Right lobe of liver (tissue), 6 donors: ENCODE data around the gene DLST. TPM values are rescaled to one million over a fixed set of nuclear protein-coding genes. Genes with fewer than 3 reads are reported as not detected.

ENCODE experiments used
- ATAC-seq, 4 donors: fragments of 200-7000 bp; cut with Tn5 transposase; one replicate each; pipeline ENCODE4 v1.9.1; 2020; ENCODE audit warnings: mild to moderate bottlenecking in 4 of 4, moderate library complexity in 4 of 4
- DNase-seq, 3 donors: peaks; one replicate each; pipeline ENCODE4 v3.0.0-alpha.2; 2020
- H3K27ac ChIP-seq, 3 donors: fragments of 200-600 bp; one replicate each; pipeline ENCODE4 v1.8.0; 2022
- H3K27me3 ChIP-seq, 2 donors: fragments of 200-600 bp; one replicate each; pipeline ENCODE4 v1.8.0; 2022
- H3K36me3 ChIP-seq, 4 donors: fragments of 200-600 bp; sonication (generic) in 1 of 4; one replicate each; pipeline versions ENCODE4 v1.5.1 to v1.8.0; 2017 to 2022; ENCODE audit warnings: control low read depth in 1 of 4
- H3K4me1 ChIP-seq, 4 donors: fragments of 200-600 bp; sonication (generic) in 1 of 4; one replicate each; pipeline versions ENCODE4 v1.5.1 to v1.8.0; 2017 to 2022; ENCODE audit warnings: control low read depth in 1 of 4
- H3K4me3 ChIP-seq, 3 donors: fragments of 200-600 bp; one replicate each; pipeline ENCODE4 v1.8.0; 2022
- H3K9me3 ChIP-seq, 4 donors: fragments of 200-600 bp; sonication (generic) in 1 of 4; one replicate each; pipeline versions ENCODE4 v1.5.1 to v1.8.0; 2017 to 2022; ENCODE audit warnings: control low read depth in 1 of 4
- POLR2A ChIP-seq: fragments of 450-650 bp; IDR thresholded peaks from one replicate; pipeline ENCODE4 v1.6.1; 2017; ENCODE audit warnings: antibody characterized with exemption, mild to moderate bottlenecking
- WGBS: methylation state at CpG from one replicate; pipeline ENCODE4 v1.1.6; 2018; ENCODE audit warnings: low coverage, low lambda C conversion rate; ENCODE audit not compliant: insufficient coverage; ENCODE audit errors: missing lambda C conversion rate; 5-methylcytosine and 5-hydroxymethylcytosine counted together
- intact Hi-C, 2 donors: fragments of 100-400 bp; cut with DNase I; formaldehyde crosslinking; loops; one replicate each; pipeline versions ENCODE4 v1.11.2 to v1.14.1; 2022
- total RNA-seq, 6 experiments: library from RNA; depleted of rRNA in 2 of 6; stranded (reverse); fragments of >200 nt in 2 of 6; fragmentation: NEBNext Ultra II Directional in 3 of 6; extraction: Animal tissue kit (Norgen Biotek cat#: 25700) in 3 of 6; gene quantifications; one replicate each; pipeline versions ENCODE4 v1.1.0 to v1.2.4, GENCODE V29; 2016 to 2023
- TF ChIP-seq, protein P1 (sequence below), 4 donors: fragments of 200-600 bp in 3 of 4; fragments of 450-650 bp in 1 of 4; IDR thresholded peaks; one replicate each; pipeline versions ENCODE4 v1.5.1 to v1.8.0; 2016 to 2022; ENCODE audit warnings: antibody characterized with exemption in 4 of 4, mild to moderate bottlenecking in 2 of 4
- donor health status: DM: no; HTN: yes; CAD: no.
- donor health status: DM: no; HTN: no; CAD: no.
- donor health status: DM: no; HTN: no; CAD: no.
- donor health status: DM: no; HTN: yes; CAD: no.
- donor health status: DM: no; HTN: yes; CAD: no.

DLST gene
- total RNA-seq, 6 experiments from 2014 or later: 63.8 to 112 (median 68.8) TPM

DNA sequence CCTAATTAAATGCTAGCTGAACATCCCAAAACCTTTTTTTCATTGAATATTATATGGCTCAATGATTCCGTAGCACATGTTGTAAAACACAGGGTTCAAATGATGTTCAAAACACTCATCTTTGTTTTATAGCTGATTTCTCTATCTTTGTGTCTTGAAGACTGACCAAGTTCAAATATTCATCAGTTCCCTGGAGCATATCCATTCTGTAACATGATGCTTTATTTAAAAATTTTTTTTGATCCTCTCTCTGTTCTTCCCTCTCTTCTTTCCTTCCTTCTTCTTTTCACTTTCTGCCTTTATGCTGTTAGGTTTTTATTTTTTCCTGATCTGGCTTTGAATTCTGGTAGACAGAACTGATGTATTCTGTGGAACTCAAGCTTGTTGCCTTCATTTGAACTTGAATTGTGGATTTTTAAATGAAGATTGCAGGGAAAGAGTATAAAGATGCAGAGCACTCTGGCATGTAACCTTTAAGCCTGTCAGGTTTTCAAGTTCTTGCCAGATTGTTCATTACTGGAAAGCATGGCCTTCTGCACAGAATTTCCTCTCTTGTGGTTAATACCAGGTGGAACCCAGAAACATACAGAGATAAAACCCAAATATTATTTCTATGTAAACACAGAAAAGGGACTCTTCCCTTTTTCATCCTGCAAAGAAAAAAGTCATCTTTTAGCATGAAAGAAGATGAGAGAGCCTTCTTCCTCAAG is 45.3 kb upstream of the DLST start:
- peaks cover 0 to 13% (median 0%) of the 10 kb centered on the region in 4 donors for H3K36me3 ChIP-seq
- H3K27me3 ChIP-seq: no peaks in the 10 kb centered on the region
- H3K9me3 ChIP-seq: no peaks in the 10 kb centered on the region
- WGBS: 93% methylated on average over 1 of the region's 1 CpG
- no peak for ATAC-seq
- DNase-seq: no peak
- TF ChIP-seq POLR2A: no peak
- TF ChIP-seq, protein P1, sequence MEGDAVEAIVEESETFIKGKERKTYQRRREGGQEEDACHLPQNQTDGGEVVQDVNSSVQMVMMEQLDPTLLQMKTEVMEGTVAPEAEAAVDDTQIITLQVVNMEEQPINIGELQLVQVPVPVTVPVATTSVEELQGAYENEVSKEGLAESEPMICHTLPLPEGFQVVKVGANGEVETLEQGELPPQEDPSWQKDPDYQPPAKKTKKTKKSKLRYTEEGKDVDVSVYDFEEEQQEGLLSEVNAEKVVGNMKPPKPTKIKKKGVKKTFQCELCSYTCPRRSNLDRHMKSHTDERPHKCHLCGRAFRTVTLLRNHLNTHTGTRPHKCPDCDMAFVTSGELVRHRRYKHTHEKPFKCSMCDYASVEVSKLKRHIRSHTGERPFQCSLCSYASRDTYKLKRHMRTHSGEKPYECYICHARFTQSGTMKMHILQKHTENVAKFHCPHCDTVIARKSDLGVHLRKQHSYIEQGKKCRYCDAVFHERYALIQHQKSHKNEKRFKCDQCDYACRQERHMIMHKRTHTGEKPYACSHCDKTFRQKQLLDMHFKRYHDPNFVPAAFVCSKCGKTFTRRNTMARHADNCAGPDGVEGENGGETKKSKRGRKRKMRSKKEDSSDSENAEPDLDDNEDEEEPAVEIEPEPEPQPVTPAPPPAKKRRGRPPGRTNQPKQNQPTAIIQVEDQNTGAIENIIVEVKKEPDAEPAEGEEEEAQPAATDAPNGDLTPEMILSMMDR (IDR thresholded peaks at IDR 0.05): no peak
- H3K4me1 ChIP-seq: no peaks in the 10 kb centered on the region
- intact Hi-C loops: no loop called here
- H3K27ac ChIP-seq: no peak overlapping the region
- H3K4me3 ChIP-seq: no peak overlapping the region

DNA sequence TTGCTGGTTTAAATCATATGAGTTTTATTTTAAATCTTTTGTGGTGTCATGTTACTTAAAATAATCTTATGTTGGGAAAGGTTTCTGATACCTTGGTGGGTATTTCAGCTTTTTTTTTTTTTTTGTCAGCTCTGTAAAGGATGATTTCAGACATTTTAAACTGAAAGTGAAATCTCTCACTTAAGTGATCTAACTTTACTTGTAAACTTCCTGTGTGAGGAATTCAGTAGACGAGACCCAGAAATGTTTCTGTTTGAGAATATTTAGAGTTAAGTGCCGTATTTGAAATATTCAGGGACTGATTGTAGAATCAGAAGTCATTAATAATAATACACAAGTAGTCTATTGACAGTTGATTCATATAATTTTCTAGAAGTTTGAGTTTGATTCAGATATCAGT is 43.5 kb upstream of the DLST start:
- intact Hi-C loops: no loop called here
- Histone ChIP-seq H3K9me3 (no peaks in the 10 kb centered on the region), H3K27me3 (no peaks in the 10 kb centered on the region), H3K4me3 (no peak overlapping the region), H3K4me1 (no peaks in the 10 kb centered on the region), H3K27ac (peak overlapping the region in 2 of 3 donors; percentile 10 to 14), H3K36me3 (peaks cover 0 to 5% (median 0%) of the 10 kb centered on the region in 4 donors)
- ATAC-seq (peak in 2 of 4 donors; percentile 39 to 53), DNase-seq (no peak)
- no peak for TF ChIP-seq POLR2A
- TF ChIP-seq, protein P1 (IDR thresholded peaks at IDR 0.05): no peak
- WGBS: 58% methylated on average over 2 of the region's 2 CpGs

DNA sequence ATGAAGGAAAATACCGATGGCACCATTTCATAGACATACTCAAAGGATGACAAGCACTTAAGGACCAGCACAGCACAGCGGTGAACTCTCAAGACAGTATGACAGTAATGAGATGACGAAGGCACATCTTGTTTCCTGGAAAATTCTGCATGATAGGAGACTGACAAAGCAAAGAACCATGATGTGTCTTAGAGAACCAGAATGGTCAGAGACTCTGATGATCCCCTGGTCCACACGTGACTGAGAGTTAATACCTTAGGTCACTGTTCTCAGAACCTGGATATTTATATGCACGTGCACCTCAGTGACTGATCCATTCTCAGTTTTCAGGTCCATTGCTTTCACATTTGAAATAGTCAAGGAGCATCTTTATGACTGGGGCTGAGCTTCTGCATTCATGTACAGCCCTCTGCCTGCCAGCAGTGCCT is 41.1 kb upstream of the DLST start:
- intact Hi-C loops: no loop called here
- ATAC-seq (no peak), DNase-seq (no peak)
- Histone ChIP-seq H3K36me3 (peaks cover 0 to 5% (median 0%) of the 10 kb centered on the region in 4 donors), H3K4me1 (no peaks in the 10 kb centered on the region), H3K4me3 (no peak overlapping the region), H3K27me3 (no peaks in the 10 kb centered on the region), H3K9me3 (no peaks in the 10 kb centered on the region), H3K27ac (no peak overlapping the region)
- no peak for TF ChIP-seq POLR2A
- TF ChIP-seq, protein P1 (IDR thresholded peaks at IDR 0.05): no peak
- WGBS: 83% methylated on average over 4 of the region's 5 CpGs

DNA sequence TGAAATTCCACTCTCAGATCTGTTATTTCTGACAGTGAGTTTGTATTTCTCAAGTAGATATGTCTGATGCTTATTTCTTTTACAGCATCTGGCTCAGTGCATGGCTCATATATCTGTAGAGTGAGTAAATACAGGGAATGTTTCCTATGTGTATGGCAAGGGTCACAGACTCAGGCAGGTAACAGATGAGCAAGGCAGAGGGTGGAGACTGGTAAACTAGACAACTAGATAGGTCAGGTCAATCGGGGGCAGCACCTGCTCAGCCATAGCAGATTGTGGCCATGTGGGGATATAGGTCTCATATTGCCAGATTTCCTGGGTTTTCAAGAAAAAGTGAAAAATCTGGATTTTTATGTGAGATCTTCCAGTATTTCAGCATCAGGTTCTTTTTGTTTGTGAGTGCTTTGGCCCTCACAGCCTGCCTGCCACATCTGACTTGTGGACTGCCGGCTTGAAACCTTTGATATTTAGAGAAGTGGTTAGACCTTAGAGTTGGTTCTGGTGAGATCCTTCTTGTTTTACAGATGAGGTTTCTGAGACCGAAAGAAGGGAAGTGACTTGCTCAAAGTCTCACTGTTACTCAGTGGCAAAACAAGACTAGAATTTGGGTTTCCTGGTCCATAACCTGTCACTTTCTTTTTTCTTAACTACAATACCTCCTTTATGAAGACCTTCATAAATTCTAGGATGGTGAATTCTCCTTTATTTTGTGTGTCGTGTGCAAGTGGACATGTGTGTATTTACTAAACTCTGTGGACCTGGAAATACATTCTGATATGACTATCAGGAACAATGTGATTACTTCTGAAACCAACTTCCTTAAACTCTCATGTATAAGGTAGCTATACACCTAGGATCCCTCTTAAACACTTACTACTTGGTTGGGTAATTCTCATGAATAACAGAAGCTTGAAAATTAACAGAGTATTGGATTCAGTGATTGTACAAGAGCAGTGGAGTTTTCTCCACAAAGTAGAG is 40.2 kb upstream of the DLST start:
- H3K4me3 ChIP-seq: no peak overlapping the region
- peaks cover 0 to 5% (median 0%) of the 10 kb centered on the region in 4 donors for H3K36me3 ChIP-seq
- DNase-seq: no peak
- H3K4me1 ChIP-seq: no peaks in the 10 kb centered on the region
- peak in 2 of 4 donors; percentile 14 to 22 for ATAC-seq
- 77% methylated on average over 4 of the region's 4 CpGs for WGBS
- no peaks in the 10 kb centered on the region for H3K27me3 ChIP-seq
- no peak for TF ChIP-seq POLR2A
- TF ChIP-seq, protein P1 (IDR thresholded peaks at IDR 0.05): no peak
- H3K27ac ChIP-seq: no peak overlapping the region
- no peaks in the 10 kb centered on the region for H3K9me3 ChIP-seq
- intact Hi-C loops: no loop called here
